SU-DHL-6 (cell line): ENCODE measurements around the gene TES.

Experiments used
- CTCF ChIP-seq: fragments of 200-600 bp; sonication (generic); IDR thresholded peaks from one replicate; pipeline ENCODE4 v1.5.1; 2017; ENCODE audit warnings: antibody characterized with exemption, mild to moderate bottlenecking, low read length, moderate library complexity; ENCODE audit not compliant: insufficient read depth, poor library complexity, severe bottlenecking
- EZH2phosphoT487 ChIP-seq: fragments of 200-600 bp; sonication (generic), shearing (Covaris generic); conservative IDR thresholded peaks from 2 replicates; pipeline ENCODE4 v1.6.1; 2018; ENCODE audit warnings: mild to moderate bottlenecking, antibody characterized with exemption, low read length, moderate library complexity, mixed read lengths

DNA sequence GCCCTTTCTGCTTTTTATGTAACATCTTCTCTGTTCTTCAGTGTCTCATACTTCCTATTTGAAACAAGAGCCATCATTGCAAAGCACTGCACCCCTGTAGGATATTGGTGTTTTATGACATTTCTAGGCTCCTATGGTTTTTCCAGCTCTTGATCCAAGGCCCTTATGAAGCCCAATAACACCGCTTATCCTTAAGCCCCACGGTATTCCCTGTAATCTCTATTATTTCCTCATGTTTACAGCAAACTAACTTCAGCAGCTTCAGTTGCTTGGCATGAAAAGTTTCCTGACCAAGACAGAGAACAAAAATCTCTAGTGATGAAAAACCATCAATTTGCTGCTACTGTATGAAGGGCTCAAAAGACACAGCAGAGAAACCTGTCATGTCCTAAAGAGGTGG is 34.1 kb upstream of the TES start:
- TF ChIP-seq EZH2phosphoT487 (no peak), CTCF (no peak)
